Fibroblast of lung (primary cell): ENCODE measurements around the gene HTT-AS. TPM values are rescaled to one million over a fixed set of nuclear protein-coding genes. Genes with fewer than 3 reads are reported as not detected.

Source experiments
- DNase-seq, 2 donors: peaks; one replicate each; pipeline versions ENCODE4 v3.0.0 to v3.0.0-alpha.2; 2010; ENCODE audit warnings: low read depth in 2 of 2
- H2AFZ ChIP-seq: 2 replicates; pipeline ENCODE4 v1.5.1; 2012; ENCODE audit warnings: low read length, control low read depth, inconsistent platforms
- H3K27ac ChIP-seq: 2 replicates; pipeline ENCODE4 v1.5.1; 2011; ENCODE audit warnings: low read length, control low read depth; ENCODE audit not compliant: insufficient read depth
- H3K27me3 ChIP-seq: 2 replicates; pipeline ENCODE4 v1.5.1; 2011; ENCODE audit warnings: mild to moderate bottlenecking, low read length; ENCODE audit not compliant: control insufficient read depth, insufficient read depth
- H3K36me3 ChIP-seq: 2 replicates; pipeline ENCODE4 v1.5.1; 2011; ENCODE audit warnings: low read length; ENCODE audit not compliant: control insufficient read depth, insufficient read depth
- H3K4me1 ChIP-seq: 2 replicates; pipeline ENCODE4 v1.5.1; 2011; ENCODE audit warnings: low read length; ENCODE audit not compliant: control insufficient read depth, insufficient read depth; ENCODE audit errors: extremely low read depth
- H3K4me2 ChIP-seq: 2 replicates; pipeline ENCODE4 v1.5.1; 2011; ENCODE audit warnings: low read length, control low read depth; ENCODE audit not compliant: insufficient read depth; ENCODE audit errors: extremely low read depth
- H3K4me3 ChIP-seq, 4 experiments: fragments of 200-600 bp in 1 of 4; sonication (generic) in 1 of 4; replicated peaks in 1 of 4; 2 replicates each; pipeline ENCODE4 v1.5.1; 2011 to 2016; ENCODE audit warnings: low read length in 4 of 4, low read depth in 3 of 4, mild to moderate bottlenecking in 3 of 4, control low read depth in 2 of 4, inconsistent platforms in 1 of 4, mixed read lengths in 1 of 4; ENCODE audit not compliant: insufficient read depth in 1 of 4; ENCODE audit errors: control extremely low read depth in 1 of 4
- H3K79me2 ChIP-seq: 2 replicates; pipeline ENCODE4 v1.5.1; 2012; ENCODE audit warnings: mild to moderate bottlenecking, low read length, inconsistent platforms; ENCODE audit not compliant: control insufficient read depth, insufficient read depth
- H3K9ac ChIP-seq: 2 replicates; pipeline ENCODE4 v1.5.1; 2011; ENCODE audit warnings: mild to moderate bottlenecking, low read length, control low read depth; ENCODE audit not compliant: insufficient read depth
- H3K9me3 ChIP-seq: 2 replicates; pipeline ENCODE4 v1.5.1; 2012; ENCODE audit warnings: low read depth, low read length; ENCODE audit not compliant: control insufficient read depth, insufficient read depth
- H4K20me1 ChIP-seq: 2 replicates; pipeline ENCODE4 v1.5.1; 2011; ENCODE audit warnings: low read length; ENCODE audit not compliant: control insufficient read depth, insufficient read depth; ENCODE audit errors: extremely low read depth
- CTCF ChIP-seq, 2 donors: IDR thresholded peaks in 1 of 2; conservative IDR thresholded peaks in 1 of 2; 1 replicate in 1 of 2; 2 replicates in 1 of 2; pipeline ENCODE4 v1.5.1; 2011 to 2012; ENCODE audit warnings: low read length in 2 of 2, control low read depth in 1 of 2, inconsistent platforms in 1 of 2, low read depth in 1 of 2, mild to moderate bottlenecking in 1 of 2
- EZH2 ChIP-seq: IDR thresholded peaks from 2 replicates; pipeline ENCODE4 v1.5.1; 2012; ENCODE audit warnings: low read length, control low read depth, mild to moderate bottlenecking; ENCODE audit errors: missing control alignments
- polyA plus RNA-seq, 2 donors: library from polyadenylated mRNA; depleted of rRNA in 1 of 2; stranded (reverse) in 1 of 2; unstranded in 1 of 2; fragments of >200 nt; gene quantifications; 2 replicates each; pipeline ENCODE4 v1.2.1, GENCODE V29; 2011 to 2012; ENCODE audit warnings: missing spikeins in 1 of 2
- total RNA-seq: library from RNA; depleted of rRNA; stranded (reverse); fragments of >200 nt; gene quantifications from 2 replicates; pipeline ENCODE4 v1.2.1, GENCODE V29; 2014

HTT-AS gene
- total and polyA plus RNA-seq, 2 donors (not counting 1 experiment from before 2014, with no cell fraction given) = not detected

GRCh38 chr4:3026540-3026939 lies 47.8 kb downstream of the HTT-AS start:
- no peaks in the 10 kb centered on the region for H3K79me2 ChIP-seq
- no peak for DNase-seq
- no peak overlapping the region for H3K27ac ChIP-seq
- H3K27me3 ChIP-seq = peaks cover 3% of the 10 kb centered on the region
- H4K20me1 ChIP-seq = no peaks in the 10 kb centered on the region
- no peak overlapping the region for H3K9ac ChIP-seq
- TF ChIP-seq EZH2 (no peak), CTCF (conservative IDR thresholded peaks at IDR 0.05 in 1 of 2, IDR thresholded peaks at IDR 0.05 in 1 of 2; ENCODE audit: low read depth in 1 of 2, low read length in 2 of 2) (no peak)
- H3K4me3 ChIP-seq = no peak overlapping the region
- no peaks in the 10 kb centered on the region for H3K36me3 ChIP-seq
- no peak overlapping the region for H3K4me2 ChIP-seq
- no peaks in the 10 kb centered on the region for H3K9me3 ChIP-seq
- no peak overlapping the region for H2AFZ ChIP-seq
- no peaks in the 10 kb centered on the region for H3K4me1 ChIP-seq

GRCh38 chr4:3025881-3026280 lies 48.5 kb downstream of the HTT-AS start:
- Histone ChIP-seq H3K9ac (no peak overlapping the region), H3K27ac (no peak overlapping the region), H2AFZ (no peak overlapping the region), H3K36me3 (no peaks in the 10 kb centered on the region), H3K4me3 (no peak overlapping the region), H3K79me2 (no peaks in the 10 kb centered on the region), H3K27me3 (peaks cover 3% of the 10 kb centered on the region), H3K4me2 (no peak overlapping the region), H3K4me1 (no peaks in the 10 kb centered on the region), H4K20me1 (no peaks in the 10 kb centered on the region), H3K9me3 (no peaks in the 10 kb centered on the region)
- DNase-seq = no peak
- TF ChIP-seq EZH2 = no peak
- TF ChIP-seq CTCF (conservative IDR thresholded peaks at IDR 0.05 in 1 of 2, IDR thresholded peaks at IDR 0.05 in 1 of 2; ENCODE audit: low read depth in 1 of 2, low read length in 2 of 2) = no peak

- no peak overlapping the region for H3K27ac ChIP-seq
- H3K4me3 ChIP-seq = no peak overlapping the region
- no peaks in the 10 kb centered on the region for H3K79me2 ChIP-seq
- H3K27me3 ChIP-seq = peaks cover 3% of the 10 kb centered on the region
- H3K4me1 ChIP-seq = no peaks in the 10 kb centered on the region
- H3K36me3 ChIP-seq = no peaks in the 10 kb centered on the region
- H2AFZ ChIP-seq = no peak overlapping the region
- TF ChIP-seq CTCF (conservative IDR thresholded peaks at IDR 0.05 in 1 of 2, IDR thresholded peaks at IDR 0.05 in 1 of 2; ENCODE audit: low read depth in 1 of 2, low read length in 2 of 2) = no peak
- no peak for TF ChIP-seq EZH2
- no peak overlapping the region for H3K9ac ChIP-seq
- H4K20me1 ChIP-seq = no peaks in the 10 kb centered on the region
- H3K4me2 ChIP-seq = no peak overlapping the region
- no peaks in the 10 kb centered on the region for H3K9me3 ChIP-seq
- no peak for DNase-seq
Observed at GRCh38 chr4:3022651-3023050, 51.7 kb downstream of the HTT-AS start.
